HepG2 (cell line): ENCODE results near the gene DIO1. TPM values are rescaled to one million over a fixed set of nuclear protein-coding genes. Genes with fewer than 3 reads are reported as not detected.

Source experiments
- CHCHD3 ChIP-seq: sonication (generic); formaldehyde crosslinking; IDR thresholded peaks from 2 replicates; pipeline ENCODE4 v1.8.0; 2022; ENCODE audit warnings: mild to moderate bottlenecking, missing genetic modification reagents, moderate library complexity
- ELF1 ChIP-seq: sonication (generic); formaldehyde crosslinking; IDR thresholded peaks from 2 replicates; pipeline ENCODE4 v1.4.0; 2020; ENCODE audit warnings: missing genetic modification reagents
- FOSL1 ChIP-seq: sonication (generic); formaldehyde crosslinking; IDR thresholded peaks from 2 replicates; pipeline ENCODE4 v1.9.0; 2021; ENCODE audit warnings: missing genetic modification reagents, borderline replicate concordance
- FOXM1 ChIP-seq: sonication (generic); formaldehyde crosslinking; IDR thresholded peaks from 2 replicates; pipeline ENCODE4 v1.5.0; 2020; ENCODE audit warnings: missing genetic modification reagents
- GTF2F1 ChIP-seq: fragments of 150-350 bp; IDR thresholded peaks from 2 replicates; pipeline ENCODE4 v1.6.1; 2014; ENCODE audit warnings: low read length
- HNF4A ChIP-seq: sonication (generic); formaldehyde crosslinking; IDR thresholded peaks from 2 replicates; pipeline ENCODE4 v1.4.0; 2020; ENCODE audit warnings: missing genetic modification reagents
- HNRNPH1 ChIP-seq: fragments of 200-400 bp; formaldehyde crosslinking; optimal IDR thresholded peaks from 2 replicates; pipeline ENCODE3; 2017; ENCODE audit warnings: mild to moderate bottlenecking, low read depth, low read length
- IRF2 ChIP-seq: IDR thresholded peaks from 2 replicates; pipeline ENCODE4 v1.6.1; 2018; ENCODE audit warnings: missing genetic modification reagents, missing compliant biosample characterization
- MED1 ChIP-seq: sonication (generic); formaldehyde crosslinking; IDR thresholded peaks from 2 replicates; pipeline ENCODE4 v1.4.0; 2020; ENCODE audit warnings: missing genetic modification reagents
- PRMT3 ChIP-seq: sonication (generic); formaldehyde crosslinking; IDR thresholded peaks from 2 replicates; pipeline ENCODE4 v1.8.1; 2022; ENCODE audit warnings: low read depth, mild to moderate bottlenecking, moderate library complexity, missing genetic modification reagents, borderline replicate concordance
- SALL2 ChIP-seq: sonication (generic); formaldehyde crosslinking; IDR thresholded peaks from 2 replicates; pipeline ENCODE4 v1.8.1; 2023; ENCODE audit warnings: mild to moderate bottlenecking, missing genetic modification reagents, inconsistent platforms
- TBX2 ChIP-seq: sonication (generic); formaldehyde crosslinking; IDR thresholded peaks from 2 replicates; pipeline ENCODE4 v1.5.0; 2020; ENCODE audit warnings: missing genetic modification reagents, mild to moderate bottlenecking, borderline replicate concordance
- ZIK1 ChIP-seq: sonication (generic); formaldehyde crosslinking; IDR thresholded peaks from 2 replicates; pipeline ENCODE4 v1.5.0; 2020; ENCODE audit warnings: mild to moderate bottlenecking, low read depth, missing genetic modification reagents, borderline replicate concordance
- ZNF10 ChIP-seq: sonication (generic); formaldehyde crosslinking; IDR thresholded peaks from 2 replicates; pipeline ENCODE4 v1.4.0; 2020; ENCODE audit warnings: mild to moderate bottlenecking, low read depth, missing genetic modification reagents, borderline replicate concordance
- ZNF124 ChIP-seq: sonication (generic); formaldehyde crosslinking; IDR thresholded peaks from 2 replicates; pipeline ENCODE4 v1.4.0; 2020; ENCODE audit warnings: missing genetic modification reagents
- ZNF143 ChIP-seq: sonication (generic); formaldehyde crosslinking; IDR thresholded peaks from 2 replicates; pipeline ENCODE4 v1.4.0; 2020; ENCODE audit warnings: missing genetic modification reagents
- ZNF180 ChIP-seq: sonication (generic); formaldehyde crosslinking; IDR thresholded peaks from 2 replicates; pipeline ENCODE4 v1.4.0; 2020; ENCODE audit warnings: low read depth, missing genetic modification reagents, borderline replicate concordance
- ZNF263 ChIP-seq: sonication (generic); formaldehyde crosslinking; IDR thresholded peaks from 2 replicates; pipeline ENCODE4 v1.4.0; 2020; ENCODE audit warnings: missing genetic modification reagents
- ZNF7 ChIP-seq: IDR thresholded peaks from 2 replicates; pipeline ENCODE4 v1.6.1; 2016; ENCODE audit warnings: missing biosample characterization, missing genetic modification reagents
- ZNF773 ChIP-seq: sonication (generic); formaldehyde crosslinking; IDR thresholded peaks from 2 replicates; pipeline ENCODE4 v1.4.0; 2020; ENCODE audit warnings: missing genetic modification reagents, borderline replicate concordance
- ZNF839 ChIP-seq: sonication (generic); formaldehyde crosslinking; IDR thresholded peaks from 2 replicates; pipeline ENCODE4 v1.4.0; 2020; ENCODE audit warnings: missing genetic modification reagents, mild to moderate bottlenecking, borderline replicate concordance
- polyA plus RNA-seq, 8 experiments: library from polyadenylated mRNA; depleted of rRNA in 3 of 8; stranded (reverse) in 7 of 8; unstranded in 1 of 8; fragments of >200 nt; fragmentation: Illumina TruSeq in 4 of 8; extraction: Trizol in 4 of 8; gene quantifications; 2 replicates each; pipeline versions ENCODE4 v1.2.1 to v1.2.3, GENCODE V29; 2011 to 2016; ENCODE audit warnings: low read depth in 4 of 8, missing spikeins in 1 of 8, mixed read lengths in 1 of 8; ENCODE audit not compliant: insufficient read depth in 1 of 8
- total RNA-seq, 5 experiments: library from RNA; depleted of rRNA; stranded (reverse); fragments of >200 nt; fragmentation: Illumina TruSeq; extraction: Trizol; gene quantifications; 2 replicates each; pipeline ENCODE4 v1.2.3, GENCODE V29; 2016; ENCODE audit warnings: low read depth in 1 of 5
- TF ChIP-seq, protein P1 (sequence below): sonication (generic); formaldehyde crosslinking; conservative IDR thresholded peaks from 2 replicates; pipeline ENCODE4 v1.4.0; 2020; ENCODE audit warnings: missing genetic modification reagents
- TF ChIP-seq, protein P2 (sequence below): sonication (generic); formaldehyde crosslinking; IDR thresholded peaks from 2 replicates; pipeline ENCODE4 v1.8.1; 2023; ENCODE audit warnings: missing genetic modification reagents, inconsistent platforms, borderline replicate concordance
- TF ChIP-seq, protein P3 (sequence below): sonication (generic); formaldehyde crosslinking; IDR thresholded peaks from 2 replicates; pipeline ENCODE4 v1.4.0; 2020; ENCODE audit warnings: mild to moderate bottlenecking, missing genetic modification reagents, borderline replicate concordance
- TF ChIP-seq, protein P4 (sequence below): sonication (generic); formaldehyde crosslinking; IDR thresholded peaks from 2 replicates; pipeline ENCODE4 v1.4.0; 2020; ENCODE audit warnings: missing genetic modification reagents

Gene DIO1
- total and polyA plus RNA-seq, 2 of the 13 experiments (the other 11 are each of a cell fraction or from before 2014, with no cell fraction given), result 13.5 to 45.6 TPM

DNA sequence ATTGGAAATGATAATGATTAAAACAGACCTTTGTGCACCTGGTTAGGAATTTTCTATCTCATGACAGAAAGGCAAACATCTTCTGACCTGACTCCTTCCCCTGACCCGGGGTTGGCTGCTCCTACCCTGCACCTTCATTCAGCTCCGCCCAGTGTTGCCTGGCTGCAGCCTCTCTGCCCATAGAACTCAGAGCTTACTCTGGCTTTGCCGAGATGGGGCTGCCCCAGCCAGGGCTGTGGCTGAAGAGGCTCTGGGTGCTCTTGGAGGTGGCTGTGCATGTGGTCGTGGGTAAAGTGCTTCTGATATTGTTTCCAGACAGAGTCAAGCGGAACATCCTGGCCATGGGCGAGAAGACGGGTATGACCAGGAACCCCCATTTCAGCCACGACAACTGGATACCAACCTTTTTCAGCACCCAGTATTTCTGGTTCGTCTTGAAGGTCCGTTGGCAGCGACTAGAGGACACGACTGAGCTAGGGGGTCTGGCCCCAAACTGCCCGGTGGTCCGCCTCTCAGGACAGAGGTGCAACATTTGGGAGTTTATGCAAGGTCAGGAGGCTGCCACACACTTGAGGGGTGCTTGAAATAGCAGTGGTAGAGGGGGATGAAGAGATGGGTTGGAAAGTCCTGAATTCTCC, at the start of gene DIO1 (continued):
- TF ChIP-seq, protein P1, sequence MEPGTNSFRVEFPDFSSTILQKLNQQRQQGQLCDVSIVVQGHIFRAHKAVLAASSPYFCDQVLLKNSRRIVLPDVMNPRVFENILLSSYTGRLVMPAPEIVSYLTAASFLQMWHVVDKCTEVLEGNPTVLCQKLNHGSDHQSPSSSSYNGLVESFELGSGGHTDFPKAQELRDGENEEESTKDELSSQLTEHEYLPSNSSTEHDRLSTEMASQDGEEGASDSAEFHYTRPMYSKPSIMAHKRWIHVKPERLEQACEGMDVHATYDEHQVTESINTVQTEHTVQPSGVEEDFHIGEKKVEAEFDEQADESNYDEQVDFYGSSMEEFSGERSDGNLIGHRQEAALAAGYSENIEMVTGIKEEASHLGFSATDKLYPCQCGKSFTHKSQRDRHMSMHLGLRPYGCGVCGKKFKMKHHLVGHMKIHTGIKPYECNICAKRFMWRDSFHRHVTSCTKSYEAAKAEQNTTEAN (CRISPR knock-in tag), result no peak
- TF ChIP-seq, protein P2, sequence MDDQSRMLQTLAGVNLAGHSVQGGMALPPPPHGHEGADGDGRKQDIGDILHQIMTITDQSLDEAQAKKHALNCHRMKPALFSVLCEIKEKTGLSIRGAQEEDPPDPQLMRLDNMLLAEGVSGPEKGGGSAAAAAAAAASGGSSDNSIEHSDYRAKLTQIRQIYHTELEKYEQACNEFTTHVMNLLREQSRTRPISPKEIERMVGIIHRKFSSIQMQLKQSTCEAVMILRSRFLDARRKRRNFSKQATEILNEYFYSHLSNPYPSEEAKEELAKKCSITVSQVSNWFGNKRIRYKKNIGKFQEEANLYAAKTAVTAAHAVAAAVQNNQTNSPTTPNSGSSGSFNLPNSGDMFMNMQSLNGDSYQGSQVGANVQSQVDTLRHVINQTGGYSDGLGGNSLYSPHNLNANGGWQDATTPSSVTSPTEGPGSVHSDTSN (CRISPR knock-in tag), result no peak
- TF ChIP-seq IRF2, result no peak
- no peak for TF ChIP-seq ZNF143
- no peak for TF ChIP-seq GTF2F1
- TF ChIP-seq ZNF10 (CRISPR knock-in tag), result no peak
- TF ChIP-seq MED1 (CRISPR knock-in tag), result peak; percentile 38; the same call in 1 of the 2 replicates
- TF ChIP-seq ZIK1, result no peak
- TF ChIP-seq ZNF773, result no peak
- no peak for TF ChIP-seq CHCHD3 (CRISPR knock-in tag)
- TF ChIP-seq HNRNPH1, result no peak
- TF ChIP-seq FOXM1 (CRISPR knock-in tag), result no peak
- TF ChIP-seq PRMT3, result no peak
- TF ChIP-seq ZNF7, result no peak
- TF ChIP-seq ZNF180 (CRISPR knock-in tag), result no peak
- TF ChIP-seq ZNF263, result 0 out of 2 replicates have a peak, but pooled peaks have one; percentile 30
- TF ChIP-seq, protein P3, sequence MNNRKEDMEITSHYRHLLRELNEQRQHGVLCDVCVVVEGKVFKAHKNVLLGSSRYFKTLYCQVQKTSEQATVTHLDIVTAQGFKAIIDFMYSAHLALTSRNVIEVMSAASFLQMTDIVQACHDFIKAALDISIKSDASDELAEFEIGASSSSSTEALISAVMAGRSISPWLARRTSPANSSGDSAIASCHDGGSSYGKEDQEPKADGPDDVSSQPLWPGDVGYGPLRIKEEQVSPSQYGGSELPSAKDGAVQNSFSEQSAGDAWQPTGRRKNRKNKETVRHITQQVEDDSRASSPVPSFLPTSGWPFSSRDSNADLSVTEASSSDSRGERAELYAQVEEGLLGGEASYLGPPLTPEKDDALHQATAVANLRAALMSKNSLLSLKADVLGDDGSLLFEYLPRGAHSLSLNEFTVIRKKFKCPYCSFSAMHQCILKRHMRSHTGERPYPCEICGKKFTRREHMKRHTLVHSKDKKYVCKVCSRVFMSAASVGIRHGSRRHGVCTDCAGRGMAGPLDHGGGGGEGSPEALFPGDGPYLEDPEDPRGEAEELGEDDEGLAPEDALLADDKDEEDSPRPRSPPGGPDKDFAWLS, result no peak
- TF ChIP-seq, protein P4, sequence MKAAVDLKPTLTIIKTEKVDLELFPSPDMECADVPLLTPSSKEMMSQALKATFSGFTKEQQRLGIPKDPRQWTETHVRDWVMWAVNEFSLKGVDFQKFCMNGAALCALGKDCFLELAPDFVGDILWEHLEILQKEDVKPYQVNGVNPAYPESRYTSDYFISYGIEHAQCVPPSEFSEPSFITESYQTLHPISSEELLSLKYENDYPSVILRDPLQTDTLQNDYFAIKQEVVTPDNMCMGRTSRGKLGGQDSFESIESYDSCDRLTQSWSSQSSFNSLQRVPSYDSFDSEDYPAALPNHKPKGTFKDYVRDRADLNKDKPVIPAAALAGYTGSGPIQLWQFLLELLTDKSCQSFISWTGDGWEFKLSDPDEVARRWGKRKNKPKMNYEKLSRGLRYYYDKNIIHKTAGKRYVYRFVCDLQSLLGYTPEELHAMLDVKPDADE (CRISPR knock-in tag), result no peak
- no peak for TF ChIP-seq ELF1 (CRISPR knock-in tag)
- TF ChIP-seq ZNF839 (CRISPR knock-in tag), result no peak
- no peak for TF ChIP-seq TBX2 (CRISPR knock-in tag)
- TF ChIP-seq HNF4A (CRISPR knock-in tag), result peak; percentile 23; the same call in 1 of the 2 replicates
- no peak for TF ChIP-seq ZNF124 (CRISPR knock-in tag)
- TF ChIP-seq SALL2 (CRISPR knock-in tag), result no peak
- no peak for TF ChIP-seq FOSL1
